ENCODE results near the gene EIF2S2.

Gene EIF2S2

DNA sequence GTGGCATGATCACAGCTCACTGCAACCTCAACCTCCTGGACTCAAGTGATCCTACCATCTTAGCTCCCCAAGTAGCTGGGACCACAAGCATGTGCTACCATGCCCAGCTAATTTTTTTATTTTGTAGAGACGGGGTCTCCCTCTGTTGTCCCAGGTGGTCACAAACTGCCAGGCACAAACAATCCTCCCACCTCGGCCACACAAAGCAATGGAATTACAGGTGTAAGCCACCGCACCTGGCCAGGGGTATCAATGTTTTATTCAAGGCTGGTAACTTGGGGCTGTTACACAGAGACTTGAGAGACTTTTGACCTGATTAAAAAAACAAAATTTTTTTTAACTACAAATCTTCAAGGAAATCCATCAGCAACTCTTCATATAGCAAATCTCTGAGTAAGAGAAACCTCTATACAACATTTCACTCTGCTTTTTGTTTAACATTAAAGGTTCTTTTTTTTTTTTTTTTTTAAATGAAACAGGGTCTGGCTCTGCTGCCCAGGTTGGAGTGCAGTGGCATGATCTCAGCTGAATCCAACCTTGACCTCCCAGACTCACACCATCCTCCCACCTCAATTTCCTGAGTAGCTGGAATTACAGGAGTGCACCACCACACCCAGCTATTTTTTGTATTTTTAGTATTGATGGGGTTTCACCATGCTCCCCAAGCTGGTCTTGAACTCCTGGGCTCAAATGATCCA is 5.9 kb downstream of the EIF2S2 start:
- H3K9ac ChIP-seq (ENCODE audit: low read depth in 1 of 2, low read length in 2 of 2): no peak overlapping the region
- H3K27ac ChIP-seq (ENCODE audit: low read depth, low read length): no peak overlapping the region
- H3K4me1 ChIP-seq (ENCODE audit: control insufficient read depth in 1 of 2, insufficient read depth in 2 of 2, low read length in 2 of 2): peaks cover 22 to 29% of the 10 kb centered on the region in 2 donors
- H3K9me3 ChIP-seq (ENCODE audit: control insufficient read depth in 1 of 2, low read length in 2 of 2): no peaks in the 10 kb centered on the region
- peaks cover 27 to 50% of the 10 kb centered on the region in 2 donors for H3K36me3 ChIP-seq (ENCODE audit: control insufficient read depth in 1 of 2, insufficient read depth in 2 of 2, low read length in 2 of 2)
- H3K4me3 ChIP-seq (ENCODE audit: low read depth in 1 of 2, low read length in 2 of 2): no peak overlapping the region
- no peaks in the 10 kb centered on the region for H3K27me3 ChIP-seq (ENCODE audit: control insufficient read depth in 1 of 2, insufficient read depth in 2 of 2, low read length in 2 of 2)

DNA sequence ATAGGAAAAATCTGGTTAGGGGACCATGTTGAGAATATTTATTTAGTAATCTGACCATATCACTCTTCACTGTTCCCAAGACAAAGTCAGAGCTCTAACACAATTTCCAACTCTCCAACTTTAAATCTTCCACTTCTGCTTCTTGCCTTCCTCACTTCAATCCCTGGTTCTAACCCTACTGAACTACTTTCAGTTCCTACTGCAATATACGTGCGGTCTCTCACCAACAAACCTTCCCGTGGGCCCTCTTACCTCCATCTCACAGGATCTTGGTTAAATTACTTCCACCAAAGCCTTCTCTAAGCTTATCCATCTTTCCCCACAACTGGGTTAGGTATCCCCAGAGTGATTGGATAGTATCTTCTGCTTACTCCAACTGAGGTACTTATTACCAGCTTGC is 8.0 kb downstream of the EIF2S2 start:
- Histone ChIP-seq H3K27me3 (ENCODE audit: control insufficient read depth in 1 of 2, insufficient read depth in 2 of 2, low read length in 2 of 2) (no peaks in the 10 kb centered on the region), H3K4me1 (ENCODE audit: control insufficient read depth in 1 of 2, insufficient read depth in 2 of 2, low read length in 2 of 2) (peaks cover 11 to 19% of the 10 kb centered on the region in 2 donors), H3K9me3 (ENCODE audit: control insufficient read depth in 1 of 2, low read length in 2 of 2) (no peaks in the 10 kb centered on the region), H3K9ac (ENCODE audit: low read depth in 1 of 2, low read length in 2 of 2) (no peak overlapping the region), H3K27ac (ENCODE audit: low read depth, low read length) (no peak overlapping the region), H3K4me3 (ENCODE audit: low read depth in 1 of 2, low read length in 2 of 2) (no peak overlapping the region), H3K36me3 (ENCODE audit: control insufficient read depth in 1 of 2, insufficient read depth in 2 of 2, low read length in 2 of 2) (peaks cover 38 to 64% of the 10 kb centered on the region in 2 donors)

- H3K4me3 ChIP-seq (ENCODE audit: low read depth in 1 of 2, low read length in 2 of 2): no peak overlapping the region
- no peaks in the 10 kb centered on the region for H3K27me3 ChIP-seq (ENCODE audit: control insufficient read depth in 1 of 2, insufficient read depth in 2 of 2, low read length in 2 of 2)
- H3K9ac ChIP-seq (ENCODE audit: low read depth in 1 of 2, low read length in 2 of 2): no peak overlapping the region
- H3K4me1 ChIP-seq (ENCODE audit: control insufficient read depth in 1 of 2, insufficient read depth in 2 of 2, low read length in 2 of 2): peaks cover 0 to 3% of the 10 kb centered on the region in 2 donors
- H3K36me3 ChIP-seq (ENCODE audit: control insufficient read depth in 1 of 2, insufficient read depth in 2 of 2, low read length in 2 of 2): peaks cover 42 to 66% of the 10 kb centered on the region in 2 donors
- no peaks in the 10 kb centered on the region for H3K9me3 ChIP-seq (ENCODE audit: control insufficient read depth in 1 of 2, low read length in 2 of 2)
- no peak overlapping the region for H3K27ac ChIP-seq (ENCODE audit: low read depth, low read length)
These were observed 9.7 kb downstream of the EIF2S2 start for GRCh38 chr20:34102342-34102741.

DNA sequence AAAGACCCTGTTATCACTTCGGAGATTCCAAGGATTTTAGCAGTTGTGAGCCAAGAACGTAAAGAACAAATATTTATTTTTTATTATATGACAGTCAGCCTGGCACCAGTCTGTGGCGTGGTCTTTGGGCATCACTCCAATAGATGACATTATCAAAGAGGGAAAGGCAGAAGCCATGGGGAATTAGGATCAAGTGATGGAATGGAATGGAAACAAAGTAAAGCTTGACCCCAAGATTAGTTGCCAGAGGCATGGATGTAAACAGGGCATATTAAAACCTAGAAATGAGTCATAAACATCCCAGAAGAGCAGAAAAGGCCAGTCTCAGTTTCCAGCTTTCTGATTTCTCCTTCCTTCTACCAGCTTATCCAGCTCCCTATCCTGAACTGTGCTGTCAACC is 11.5 kb downstream of the EIF2S2 start:
- H3K9ac ChIP-seq (ENCODE audit: low read depth in 1 of 2, low read length in 2 of 2): no peak overlapping the region
- H3K27ac ChIP-seq (ENCODE audit: low read depth, low read length): no peak overlapping the region
- H3K9me3 ChIP-seq (ENCODE audit: control insufficient read depth in 1 of 2, low read length in 2 of 2): no peaks in the 10 kb centered on the region
- H3K36me3 ChIP-seq (ENCODE audit: control insufficient read depth in 1 of 2, insufficient read depth in 2 of 2, low read length in 2 of 2): peaks cover 50 to 83% of the 10 kb centered on the region in 2 donors
- H3K27me3 ChIP-seq (ENCODE audit: control insufficient read depth in 1 of 2, insufficient read depth in 2 of 2, low read length in 2 of 2): no peaks in the 10 kb centered on the region
- H3K4me1 ChIP-seq (ENCODE audit: control insufficient read depth in 1 of 2, insufficient read depth in 2 of 2, low read length in 2 of 2): peaks cover 0 to 3% of the 10 kb centered on the region in 2 donors
- no peak overlapping the region for H3K4me3 ChIP-seq (ENCODE audit: low read depth in 1 of 2, low read length in 2 of 2)

DNA sequence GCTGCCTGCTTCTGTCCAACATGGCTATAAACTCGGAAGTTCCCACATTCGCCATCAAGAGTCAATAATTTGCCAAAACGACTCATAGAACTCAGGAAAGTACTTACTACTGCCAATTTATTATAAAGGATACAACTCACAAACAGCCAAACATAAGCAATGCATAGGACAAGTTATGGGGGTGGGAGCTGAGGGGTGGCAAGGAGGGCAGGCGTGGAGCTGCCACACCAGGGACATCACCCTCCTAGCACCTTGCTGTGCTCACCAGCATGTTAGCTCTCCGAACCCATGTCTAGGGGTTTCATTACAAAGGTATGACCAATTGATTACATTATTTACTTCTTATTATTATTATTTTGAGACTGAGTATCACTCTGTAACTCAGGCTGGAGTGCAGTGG is 12.4 kb downstream of the EIF2S2 start:
- Histone ChIP-seq H3K4me3 (ENCODE audit: low read depth in 1 of 2, low read length in 2 of 2) (no peak overlapping the region), H3K9me3 (ENCODE audit: control insufficient read depth in 1 of 2, low read length in 2 of 2) (no peaks in the 10 kb centered on the region), H3K27ac (ENCODE audit: low read depth, low read length) (no peak overlapping the region), H3K4me1 (ENCODE audit: control insufficient read depth in 1 of 2, insufficient read depth in 2 of 2, low read length in 2 of 2) (no peaks in the 10 kb centered on the region), H3K9ac (ENCODE audit: low read depth in 1 of 2, low read length in 2 of 2) (no peak overlapping the region), H3K36me3 (ENCODE audit: control insufficient read depth in 1 of 2, insufficient read depth in 2 of 2, low read length in 2 of 2) (peaks cover 44 to 83% of the 10 kb centered on the region in 2 donors), H3K27me3 (ENCODE audit: control insufficient read depth in 1 of 2, insufficient read depth in 2 of 2, low read length in 2 of 2) (no peaks in the 10 kb centered on the region)

DNA sequence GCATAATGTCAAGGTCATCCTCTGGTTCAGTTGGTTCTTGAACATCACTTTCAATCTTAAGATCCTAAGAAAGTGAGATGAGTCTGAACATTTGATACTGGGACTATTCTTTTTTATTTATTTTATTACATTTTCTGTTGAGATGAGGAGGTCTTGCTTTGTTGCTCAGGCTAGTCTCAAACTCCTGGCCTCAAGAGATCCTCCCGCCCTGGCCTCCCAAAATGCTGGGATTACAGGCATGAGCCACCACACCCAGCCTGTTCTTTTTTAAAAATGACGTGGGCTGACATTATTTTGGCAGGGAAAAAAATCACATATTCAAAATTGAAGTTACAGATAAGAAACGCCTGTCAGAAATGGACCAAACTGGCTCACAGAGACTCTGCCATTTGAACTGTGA is 13.5 kb downstream of the EIF2S2 start:
- Histone ChIP-seq H3K27me3 (ENCODE audit: control insufficient read depth in 1 of 2, insufficient read depth in 2 of 2, low read length in 2 of 2) (no peaks in the 10 kb centered on the region), H3K9me3 (ENCODE audit: control insufficient read depth in 1 of 2, low read length in 2 of 2) (no peaks in the 10 kb centered on the region), H3K9ac (ENCODE audit: low read depth in 1 of 2, low read length in 2 of 2) (no peak overlapping the region), H3K4me3 (ENCODE audit: low read depth in 1 of 2, low read length in 2 of 2) (no peak overlapping the region), H3K36me3 (ENCODE audit: control insufficient read depth in 1 of 2, insufficient read depth in 2 of 2, low read length in 2 of 2) (peaks cover 41 to 83% of the 10 kb centered on the region in 2 donors), H3K27ac (ENCODE audit: low read depth, low read length) (no peak overlapping the region), H3K4me1 (ENCODE audit: control insufficient read depth in 1 of 2, insufficient read depth in 2 of 2, low read length in 2 of 2) (no peaks in the 10 kb centered on the region)

- H3K4me1 ChIP-seq (ENCODE audit: control insufficient read depth in 1 of 2, insufficient read depth in 2 of 2, low read length in 2 of 2): no peaks in the 10 kb centered on the region
- peaks cover 39 to 84% of the 10 kb centered on the region in 2 donors for H3K36me3 ChIP-seq (ENCODE audit: control insufficient read depth in 1 of 2, insufficient read depth in 2 of 2, low read length in 2 of 2)
- H3K4me3 ChIP-seq (ENCODE audit: low read depth in 1 of 2, low read length in 2 of 2): no peak overlapping the region
- no peaks in the 10 kb centered on the region for H3K27me3 ChIP-seq (ENCODE audit: control insufficient read depth in 1 of 2, insufficient read depth in 2 of 2, low read length in 2 of 2)
- H3K9me3 ChIP-seq (ENCODE audit: control insufficient read depth in 1 of 2, low read length in 2 of 2): no peaks in the 10 kb centered on the region
- H3K27ac ChIP-seq (ENCODE audit: low read depth, low read length): no peak overlapping the region
- H3K9ac ChIP-seq (ENCODE audit: low read depth in 1 of 2, low read length in 2 of 2): no peak overlapping the region
These were observed 15.2 kb downstream of the EIF2S2 start for GRCh38 chr20:34096699-34097444.

DNA sequence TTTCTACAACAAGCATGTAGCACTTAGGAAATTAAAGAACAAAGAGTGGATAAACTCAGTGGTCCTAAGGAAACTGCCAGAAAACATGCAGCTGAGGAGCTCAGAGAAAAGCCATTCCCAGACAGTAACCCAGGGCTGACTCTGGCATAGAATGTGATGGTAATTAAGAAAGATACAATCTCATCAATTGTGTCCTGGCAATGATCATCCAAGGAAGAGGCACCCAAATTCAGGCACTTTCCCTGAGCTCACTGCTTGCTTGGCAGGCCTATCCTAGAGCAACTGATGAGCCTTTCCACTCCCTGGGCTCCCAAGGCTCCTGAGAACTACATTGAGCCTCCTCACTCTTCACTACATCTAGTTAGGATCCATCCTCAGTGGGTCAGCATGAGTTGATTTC is 16.2 kb downstream of the EIF2S2 start:
- Histone ChIP-seq H3K4me3 (ENCODE audit: low read depth in 1 of 2, low read length in 2 of 2) (no peak overlapping the region), H3K36me3 (ENCODE audit: control insufficient read depth in 1 of 2, insufficient read depth in 2 of 2, low read length in 2 of 2) (peaks cover 39 to 84% of the 10 kb centered on the region in 2 donors), H3K9ac (ENCODE audit: low read depth in 1 of 2, low read length in 2 of 2) (no peak overlapping the region), H3K27ac (ENCODE audit: low read depth, low read length) (no peak overlapping the region), H3K27me3 (ENCODE audit: control insufficient read depth in 1 of 2, insufficient read depth in 2 of 2, low read length in 2 of 2) (no peaks in the 10 kb centered on the region), H3K4me1 (ENCODE audit: control insufficient read depth in 1 of 2, insufficient read depth in 2 of 2, low read length in 2 of 2) (no peaks in the 10 kb centered on the region), H3K9me3 (ENCODE audit: control insufficient read depth in 1 of 2, low read length in 2 of 2) (no peaks in the 10 kb centered on the region)

DNA sequence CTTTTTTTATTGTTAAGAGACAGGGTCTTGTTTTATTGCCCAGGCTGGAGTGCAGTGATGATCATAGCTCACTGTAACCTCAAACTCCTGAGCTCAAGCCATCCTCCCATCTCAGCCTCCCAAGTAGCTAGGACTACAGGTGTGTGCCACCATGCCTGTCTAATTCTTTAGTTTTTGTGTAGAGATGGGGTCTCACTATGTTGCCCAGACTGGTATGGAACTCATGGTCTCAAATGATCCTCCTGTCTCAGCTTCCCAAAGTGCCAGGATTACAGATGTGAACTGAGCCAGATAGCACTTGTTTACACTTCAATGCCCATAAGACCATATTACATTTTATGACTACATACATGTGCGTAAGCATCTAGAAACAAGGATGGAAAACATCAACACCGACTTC is 18.1 kb downstream of the EIF2S2 start:
- peaks cover 39 to 80% of the 10 kb centered on the region in 2 donors for H3K36me3 ChIP-seq (ENCODE audit: control insufficient read depth in 1 of 2, insufficient read depth in 2 of 2, low read length in 2 of 2)
- H3K9me3 ChIP-seq (ENCODE audit: control insufficient read depth in 1 of 2, low read length in 2 of 2): no peaks in the 10 kb centered on the region
- no peaks in the 10 kb centered on the region for H3K27me3 ChIP-seq (ENCODE audit: control insufficient read depth in 1 of 2, insufficient read depth in 2 of 2, low read length in 2 of 2)
- H3K9ac ChIP-seq (ENCODE audit: low read depth in 1 of 2, low read length in 2 of 2): no peak overlapping the region
- H3K27ac ChIP-seq (ENCODE audit: low read depth, low read length): no peak overlapping the region
- H3K4me1 ChIP-seq (ENCODE audit: control insufficient read depth in 1 of 2, insufficient read depth in 2 of 2, low read length in 2 of 2): no peaks in the 10 kb centered on the region
- H3K4me3 ChIP-seq (ENCODE audit: low read depth in 1 of 2, low read length in 2 of 2): no peak overlapping the region

- Histone ChIP-seq H3K4me3 (ENCODE audit: low read depth in 1 of 2, low read length in 2 of 2) (no peak overlapping the region), H3K9me3 (ENCODE audit: control insufficient read depth in 1 of 2, low read length in 2 of 2) (no peaks in the 10 kb centered on the region), H3K9ac (ENCODE audit: low read depth in 1 of 2, low read length in 2 of 2) (no peak overlapping the region), H3K27ac (ENCODE audit: low read depth, low read length) (no peak overlapping the region), H3K4me1 (ENCODE audit: control insufficient read depth in 1 of 2, insufficient read depth in 2 of 2, low read length in 2 of 2) (no peaks in the 10 kb centered on the region), H3K36me3 (ENCODE audit: control insufficient read depth in 1 of 2, insufficient read depth in 2 of 2, low read length in 2 of 2) (peaks cover 40 to 85% of the 10 kb centered on the region in 2 donors), H3K27me3 (ENCODE audit: control insufficient read depth in 1 of 2, insufficient read depth in 2 of 2, low read length in 2 of 2) (no peaks in the 10 kb centered on the region)
These were observed 20.3 kb downstream of the EIF2S2 start for GRCh38 chr20:34091637-34092200.
